Measurements from ENCODE around the gene CXorf58.
A peak's percentile ranks its signal among the peaks of the same experiment; 100 is the strongest.

Gene CXorf58

GRCh38 chrX:23904096-23904495, 3.7 kb upstream of the CXorf58 start:
- H3K36me3 ChIP-seq (ENCODE audit: insufficient read depth, low read length): 0 out of 2 replicates have a peak, but pooled peaks cover 2% of the 10 kb centered on the region
- H3K27me3 ChIP-seq (ENCODE audit: insufficient read depth, low read length, poor library complexity): no peaks in the 10 kb centered on the region
- H3K79me2 ChIP-seq (ENCODE audit: insufficient read depth, low read length): peaks cover 56% of the 10 kb centered on the region
- DNase-seq (no peak), ATAC-seq (ENCODE audit: insufficient read depth, low read depth) (no peak)
- H2AFZ ChIP-seq (ENCODE audit: low read depth, low read length): no peak overlapping the region
- no peak overlapping the region for H3K4me2 ChIP-seq (ENCODE audit: insufficient read depth, low read length)
- H3K4me1 ChIP-seq (ENCODE audit: insufficient read depth, low read length): peaks cover 22% of the 10 kb centered on the region
- no peak overlapping the region for H3K9ac ChIP-seq (ENCODE audit: low read depth, low read length)
- no peaks in the 10 kb centered on the region for H3K9me3 ChIP-seq (ENCODE audit: insufficient read depth, low read length, severe bottlenecking)
- H3K27ac ChIP-seq (ENCODE audit: low read length): no peak overlapping the region
- no peak for TF ChIP-seq EZH2 (IDR thresholded peaks at IDR 0.05; ENCODE audit: borderline replicate concordance, low read depth, low read length, severe bottlenecking)
- TF ChIP-seq CTCF (IDR thresholded peaks at IDR 0.05; ENCODE audit: borderline replicate concordance, extremely low read depth, low read length, poor library complexity, severe bottlenecking): no peak
- H4K20me1 ChIP-seq (ENCODE audit: insufficient read depth, low read length): no peaks in the 10 kb centered on the region
- H3K4me3 ChIP-seq (ENCODE audit: low read depth in 1 of 2, low read length in 2 of 2): no peak overlapping the region

- H3K27me3 ChIP-seq (ENCODE audit: insufficient read depth, low read length, poor library complexity): no peaks in the 10 kb centered on the region
These were observed 702 bp upstream of the CXorf58 start for GRCh38 chrX:23907111-23907497.

GRCh38 chrX:23908219-23909004, 606 bp downstream of the CXorf58 start:
- Histone ChIP-seq H3K4me3 (ENCODE audit: low read depth in 1 of 2, low read length in 2 of 2) (peak overlapping the region; percentile 14 to 84; a peak in 3 of 4 replicates), H2AFZ (ENCODE audit: low read depth, low read length) (peak overlapping the region; percentile 92), H3K27ac (ENCODE audit: low read length) (peak overlapping the region; percentile 90), H3K79me2 (ENCODE audit: insufficient read depth, low read length) (peaks cover 26% of the 10 kb centered on the region), H3K9me3 (ENCODE audit: insufficient read depth, low read length, severe bottlenecking) (no peaks in the 10 kb centered on the region), H4K20me1 (ENCODE audit: insufficient read depth, low read length) (no peaks in the 10 kb centered on the region), H3K4me1 (ENCODE audit: insufficient read depth, low read length) (peaks cover 22% of the 10 kb centered on the region), H3K27me3 (ENCODE audit: insufficient read depth, low read length, poor library complexity) (no peaks in the 10 kb centered on the region), H3K9ac (ENCODE audit: low read depth, low read length) (peak overlapping the region; percentile 83), H3K36me3 (ENCODE audit: insufficient read depth, low read length) (0 out of 2 replicates have a peak, but pooled peaks cover 2% of the 10 kb centered on the region), H3K4me2 (ENCODE audit: insufficient read depth, low read length) (peak overlapping the region; percentile 67)
- no peak for ATAC-seq (ENCODE audit: insufficient read depth, low read depth)
- peak; percentile 56 for TF ChIP-seq CTCF (IDR thresholded peaks at IDR 0.05; ENCODE audit: borderline replicate concordance, extremely low read depth, low read length, poor library complexity, severe bottlenecking)
- TF ChIP-seq EZH2 (IDR thresholded peaks at IDR 0.05; ENCODE audit: borderline replicate concordance, low read depth, low read length, severe bottlenecking): no peak
- peak; percentile 17 for DNase-seq

More at GRCh38 chrX:23907111-23907497, 702 bp upstream of the CXorf58 start:
- peak overlapping the region; percentile 60 for H3K4me2 ChIP-seq (ENCODE audit: insufficient read depth, low read length)
- H3K9me3 ChIP-seq (ENCODE audit: insufficient read depth, low read length, severe bottlenecking): no peaks in the 10 kb centered on the region
- H3K27ac ChIP-seq (ENCODE audit: low read length): peak overlapping the region; percentile 88
- no peak for DNase-seq
- H4K20me1 ChIP-seq (ENCODE audit: insufficient read depth, low read length): no peaks in the 10 kb centered on the region
- H3K9ac ChIP-seq (ENCODE audit: low read depth, low read length): peak overlapping the region; percentile 83
- TF ChIP-seq EZH2 (IDR thresholded peaks at IDR 0.05; ENCODE audit: borderline replicate concordance, low read depth, low read length, severe bottlenecking) (no peak), CTCF (IDR thresholded peaks at IDR 0.05; ENCODE audit: borderline replicate concordance, extremely low read depth, low read length, poor library complexity, severe bottlenecking) (no peak)
- peak overlapping the region; percentile 78 for H2AFZ ChIP-seq (ENCODE audit: low read depth, low read length)
- H3K4me1 ChIP-seq (ENCODE audit: insufficient read depth, low read length): peaks cover 22% of the 10 kb centered on the region
- peaks cover 34% of the 10 kb centered on the region for H3K79me2 ChIP-seq (ENCODE audit: insufficient read depth, low read length)
- 0 out of 2 replicates have a peak, but pooled peaks cover 2% of the 10 kb centered on the region for H3K36me3 ChIP-seq (ENCODE audit: insufficient read depth, low read length)
- H3K4me3 ChIP-seq (ENCODE audit: low read depth in 1 of 2, low read length in 2 of 2): peak overlapping the region; percentile 75 to 84
- ATAC-seq (ENCODE audit: insufficient read depth, low read depth): peak; percentile 10; the same call in 2 of the 3 replicates

All from DND-41 (cell line).